GM12801 (cell line): Measurements from ENCODE around the gene LRRC7.

ENCODE experiments used
- CTCF ChIP-seq: IDR thresholded peaks from one replicate; pipeline ENCODE4 v1.5.1; 2011; ENCODE audit warnings: control low read depth; ENCODE audit not compliant: insufficient read length; ENCODE audit errors: extremely low read depth

Gene LRRC7

GRCh38 chr1:69661686-69662085 lies 94.0 kb downstream of the LRRC7 start:
- no peak for TF ChIP-seq CTCF

GRCh38 chr1:69662321-69662720 lies 94.6 kb downstream of the LRRC7 start:
- no peak for TF ChIP-seq CTCF

GRCh38 chr1:69671363-69672010 lies 103.8 kb downstream of the LRRC7 start:
- no peak for TF ChIP-seq CTCF

GRCh38 chr1:69673321-69673720 lies 105.6 kb downstream of the LRRC7 start:
- no peak for TF ChIP-seq CTCF

GRCh38 chr1:69679965-69680364 lies 112.2 kb downstream of the LRRC7 start:
- TF ChIP-seq CTCF = no peak

- no peak for TF ChIP-seq CTCF
Measured at GRCh38 chr1:69686367-69686984, 118.8 kb downstream of the LRRC7 start.

- TF ChIP-seq CTCF = no peak
Measured at GRCh38 chr1:69688193-69688592, 120.5 kb downstream of the LRRC7 start.
